ENCODE measurements around the gene CORO6.

Gene CORO6

GRCh38 chr17:29595107-29595942, 27.4 kb downstream of the CORO6 start:
- Histone ChIP-seq H2AFZ (ENCODE audit: low read length) (no peak overlapping the region), H4K20me1 (ENCODE audit: insufficient read depth, low read length, poor library complexity, severe bottlenecking) (no peaks in the 10 kb centered on the region), H3K9ac (ENCODE audit: low read depth, low read length, poor library complexity, severe bottlenecking) (no peak overlapping the region), H3K4me3 (ENCODE audit: low read length, poor library complexity, severe bottlenecking) (no peak overlapping the region), H3F3A (ENCODE audit: low read depth) (no peaks in the 10 kb centered on the region), H3K36me3 (ENCODE audit: insufficient read depth, low read length) (no peaks in the 10 kb centered on the region), H3K9me3 (ENCODE audit: insufficient read depth, low read depth, low read length) (no peaks in the 10 kb centered on the region), H3K9me2 (replicated peaks; ENCODE audit: low read depth, low read length) (no peaks in the 10 kb centered on the region), H3K79me2 (ENCODE audit: insufficient read depth, low read length) (peaks cover 3% of the 10 kb centered on the region; the same call in 1 of the 2 replicates), H3K27me3 (ENCODE audit: insufficient read depth, low read length, poor library complexity, severe bottlenecking) (no peaks in the 10 kb centered on the region), H3K4me2 (ENCODE audit: low read depth, low read length, poor library complexity, severe bottlenecking) (no peak overlapping the region), H3K4me1 (ENCODE audit: insufficient read depth, low read length, poor library complexity, severe bottlenecking) (peaks cover 26% of the 10 kb centered on the region)
- TF ChIP-seq CTCF (conservative IDR thresholded peaks at IDR 0.05; ENCODE audit: low read length) (no peak), EZH2phosphoT487 (IDR thresholded peaks at IDR 0.05; ENCODE audit: borderline replicate concordance) (no peak)

- Histone ChIP-seq H3K9me3 (ENCODE audit: insufficient read depth, low read depth, low read length) (no peaks in the 10 kb centered on the region), H3K4me2 (ENCODE audit: low read depth, low read length, poor library complexity, severe bottlenecking) (peak overlapping the region; percentile 95), H3F3A (ENCODE audit: low read depth) (no peaks in the 10 kb centered on the region), H3K9ac (ENCODE audit: low read depth, low read length, poor library complexity, severe bottlenecking) (no peak overlapping the region), H3K36me3 (ENCODE audit: insufficient read depth, low read length) (no peaks in the 10 kb centered on the region), H4K20me1 (ENCODE audit: insufficient read depth, low read length, poor library complexity, severe bottlenecking) (no peaks in the 10 kb centered on the region), H3K4me1 (ENCODE audit: insufficient read depth, low read length, poor library complexity, severe bottlenecking) (peaks cover 30% of the 10 kb centered on the region), H3K4me3 (ENCODE audit: low read length, poor library complexity, severe bottlenecking) (peak overlapping the region; percentile 73), H3K27me3 (ENCODE audit: insufficient read depth, low read length, poor library complexity, severe bottlenecking) (no peaks in the 10 kb centered on the region), H2AFZ (ENCODE audit: low read length) (no peak overlapping the region), H3K79me2 (ENCODE audit: insufficient read depth, low read length) (peaks cover 9% of the 10 kb centered on the region; the same call in 1 of the 2 replicates), H3K9me2 (replicated peaks; ENCODE audit: low read depth, low read length) (no peaks in the 10 kb centered on the region)
- TF ChIP-seq EZH2phosphoT487 (IDR thresholded peaks at IDR 0.05; ENCODE audit: borderline replicate concordance) (no peak), CTCF (conservative IDR thresholded peaks at IDR 0.05; ENCODE audit: low read length) (no peak; the same call in 1 of the 2 replicates)
These were observed 28.1 kb downstream of the CORO6 start for GRCh38 chr17:29594519-29595090.

GRCh38 chr17:29593591-29594518, 28.9 kb downstream of the CORO6 start:
- H3K4me2 ChIP-seq (ENCODE audit: low read depth, low read length, poor library complexity, severe bottlenecking) = peak overlapping the region; percentile 95
- no peak overlapping the region for H3K9ac ChIP-seq (ENCODE audit: low read depth, low read length, poor library complexity, severe bottlenecking)
- H4K20me1 ChIP-seq (ENCODE audit: insufficient read depth, low read length, poor library complexity, severe bottlenecking) = no peaks in the 10 kb centered on the region
- H3K36me3 ChIP-seq (ENCODE audit: insufficient read depth, low read length) = no peaks in the 10 kb centered on the region
- H3K4me3 ChIP-seq (ENCODE audit: low read length, poor library complexity, severe bottlenecking) = peak overlapping the region; percentile 73
- no peaks in the 10 kb centered on the region for H3K27me3 ChIP-seq (ENCODE audit: insufficient read depth, low read length, poor library complexity, severe bottlenecking)
- no peaks in the 10 kb centered on the region for H3K9me3 ChIP-seq (ENCODE audit: insufficient read depth, low read depth, low read length)
- H3K4me1 ChIP-seq (ENCODE audit: insufficient read depth, low read length, poor library complexity, severe bottlenecking) = peaks cover 30% of the 10 kb centered on the region
- H3K9me2 ChIP-seq (replicated peaks; ENCODE audit: low read depth, low read length) = no peaks in the 10 kb centered on the region
- H2AFZ ChIP-seq (ENCODE audit: low read length) = peak overlapping the region; percentile 41; the same call in 1 of the 2 replicates
- peaks cover 10% of the 10 kb centered on the region for H3K79me2 ChIP-seq (ENCODE audit: insufficient read depth, low read length)
- TF ChIP-seq CTCF (conservative IDR thresholded peaks at IDR 0.05; ENCODE audit: low read length) = peak; percentile 54
- no peak for TF ChIP-seq EZH2phosphoT487 (IDR thresholded peaks at IDR 0.05; ENCODE audit: borderline replicate concordance)
- no peaks in the 10 kb centered on the region for H3F3A ChIP-seq (ENCODE audit: low read depth)

All from Loucy (cell line).